ENCODE data around the gene SMAP1.

DNA sequence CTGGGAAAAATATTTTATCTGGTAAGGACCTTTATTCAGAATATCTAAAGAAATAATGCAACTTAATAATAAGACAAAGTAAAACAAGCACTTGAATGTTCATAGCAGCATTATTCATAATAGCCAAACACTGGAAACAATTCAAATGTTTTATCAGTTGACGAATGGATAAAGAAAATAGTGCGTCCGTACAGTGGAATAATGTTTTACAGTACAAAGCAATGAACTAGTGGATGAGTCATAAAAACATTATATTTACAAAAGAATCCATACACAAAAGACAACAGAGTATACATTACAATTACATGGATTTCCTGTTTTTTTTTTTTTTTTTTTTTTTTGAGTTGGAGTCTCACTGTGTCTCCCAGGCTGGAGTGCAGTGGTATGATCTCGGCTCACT is 12.7 kb downstream of the SMAP1 start:
- no peak for TF ChIP-seq CTCF (IDR thresholded peaks at IDR 0.05)
- TF ChIP-seq POLR2A (IDR thresholded peaks at IDR 0.05) = no peak

Measured in right lobe of liver (tissue), 4 donors.